HepG2 (cell line): Measurements from ENCODE around the gene NKX3-2. TPM values are rescaled to one million over a fixed set of nuclear protein-coding genes. Genes with fewer than 3 reads are reported as not detected.

Experiments
- ATAC-seq: fragments of 200-7000 bp; cut with Tn5 transposase; 3 replicates; pipeline ENCODE4 v1.9.1; 2020; ENCODE audit warnings: mild to moderate bottlenecking, moderate library complexity
- BruUV-seq: library from RNA; stranded (reverse); fragments of 400-500 nt; replicated peaks from 2 replicates; lab custom pipeline; 2021; lab: Mats Ljungman, UMichigan
- CTCF ChIA-PET: fragments of 300-600 bp; formaldehyde crosslinking; extraction: SDS; loops from one replicate; lab custom pipeline; 2021; ENCODE audit warnings: low total read pairs, inconsistent platforms, low intra/inter-chr PET ratio; lab: Yijun Ruan, JAX
- POLR2A ChIA-PET: fragments of 350-600 bp; sonication (Branson Sonifier 250); formaldehyde crosslinking; loops from one replicate; lab custom pipeline; 2020; ENCODE audit warnings: antibody characterized with exemption, inconsistent platforms; lab: Yijun Ruan, JAX
- DNase-seq: peaks from one replicate; pipeline ENCODE4 v3.0.0-alpha.2; 2015; ENCODE audit warnings: low spot score
- FAIRE-seq: peaks from 3 replicates; lab custom pipeline; 2011; peaks lifted over from hg19 to GRCh38; lab: Jason Lieb, UNC
- H2AFZ ChIP-seq: one replicate; pipeline ENCODE4 v1.6.1; 2011; ENCODE audit warnings: low read length, inconsistent platforms
- H3K27ac ChIP-seq: fragments of 300-600 bp; 3 replicates; pipeline ENCODE4 v1.8.0; 2011; ENCODE audit warnings: mixed run types, mild to moderate bottlenecking, mixed read lengths, low read length, inconsistent platforms; ENCODE audit not compliant: insufficient read depth; ENCODE audit errors: extremely low read length
- H3K27me3 ChIP-seq, 2 experiments: fragments of 200-600 bp in 1 of 2; 2 replicates in 1 of 2; 3 replicates in 1 of 2; pipeline versions ENCODE4 v1.6.0 to v1.8.0; 2011; ENCODE audit warnings: low read length in 2 of 2, mild to moderate bottlenecking in 2 of 2, moderate library complexity in 2 of 2, inconsistent platforms in 1 of 2; ENCODE audit not compliant: insufficient read depth in 2 of 2, control insufficient read depth in 1 of 2
- H3K36me3 ChIP-seq, 2 experiments: fragments of 200-600 bp in 1 of 2; replicated peaks in 1 of 2; 2 replicates in 1 of 2; 3 replicates in 1 of 2; pipeline versions ENCODE4 v1.5.1 to v1.8.0; 2011; ENCODE audit warnings: low read length in 2 of 2, inconsistent platforms in 1 of 2; ENCODE audit not compliant: insufficient read depth in 2 of 2, control insufficient read depth in 1 of 2
- H3K4me1 ChIP-seq: 2 replicates; pipeline ENCODE4 v1.5.1; 2012; ENCODE audit warnings: low read length, inconsistent platforms; ENCODE audit not compliant: insufficient read depth
- H3K4me2 ChIP-seq: 2 replicates; pipeline ENCODE4 v1.6.0; 2011; ENCODE audit warnings: low read depth, low read length, inconsistent platforms
- H3K4me3 ChIP-seq, 3 experiments: fragments of 200-600 bp in 1 of 3; sonication (generic), shearing (Covaris generic) in 1 of 3; replicated peaks in 1 of 3; 2 replicates each; pipeline ENCODE4 v1.5.1; 2011 to 2016; ENCODE audit warnings: low read length in 3 of 3, inconsistent platforms in 2 of 3, low read depth in 2 of 3, mild to moderate bottlenecking in 2 of 3, control low read depth in 1 of 3, mixed read lengths in 1 of 3; ENCODE audit not compliant: insufficient read depth in 1 of 3
- H3K79me2 ChIP-seq: one replicate; pipeline ENCODE4 v1.6.1; 2011; ENCODE audit warnings: low read length, inconsistent platforms; ENCODE audit not compliant: insufficient read depth
- H3K9ac ChIP-seq: 2 replicates; pipeline ENCODE4 v1.6.0; 2011; ENCODE audit warnings: mild to moderate bottlenecking, low read depth, low read length, inconsistent platforms; ENCODE audit not compliant: insufficient read depth
- H3K9me3 ChIP-seq: 2 replicates; pipeline ENCODE4 v1.5.1; 2012; ENCODE audit warnings: mild to moderate bottlenecking, low read length
- H4K20me1 ChIP-seq: 2 replicates; pipeline ENCODE4 v1.6.0; 2011; ENCODE audit warnings: inconsistent platforms, mild to moderate bottlenecking, low read length, moderate library complexity; ENCODE audit not compliant: insufficient read depth
- ARID4A ChIP-seq: sonication (generic); formaldehyde crosslinking; IDR thresholded peaks from 2 replicates; pipeline ENCODE4 v1.5.0; 2020; ENCODE audit warnings: mild to moderate bottlenecking, missing genetic modification reagents, borderline replicate concordance
- DMTF1 ChIP-seq: sonication (generic); formaldehyde crosslinking; IDR thresholded peaks from 2 replicates; pipeline ENCODE4 v1.4.0; 2020; ENCODE audit warnings: mild to moderate bottlenecking, missing genetic modification reagents
- ELF1 ChIP-seq: sonication (generic); formaldehyde crosslinking; IDR thresholded peaks from 2 replicates; pipeline ENCODE4 v1.4.0; 2020; ENCODE audit warnings: missing genetic modification reagents
- FIP1L1 ChIP-seq: fragments of 200-400 bp; formaldehyde crosslinking; IDR thresholded peaks from 2 replicates; pipeline ENCODE4 v1.6.1; 2018; ENCODE audit warnings: low read depth, mild to moderate bottlenecking, low read length, moderate library complexity, borderline replicate concordance; ENCODE audit not compliant: insufficient read depth
- IRF1 ChIP-seq: sonication (generic); formaldehyde crosslinking; IDR thresholded peaks from 2 replicates; pipeline ENCODE4 v1.4.0; 2020; ENCODE audit warnings: low read depth, mild to moderate bottlenecking, missing genetic modification reagents
- NFE2 ChIP-seq: sonication (generic); formaldehyde crosslinking; IDR thresholded peaks from 2 replicates; pipeline ENCODE4 v1.4.0; 2020; ENCODE audit warnings: missing genetic modification reagents
- NR3C1 ChIP-seq: sonication (generic); formaldehyde crosslinking; IDR thresholded peaks from 2 replicates; pipeline ENCODE4 v1.4.0; 2020; ENCODE audit warnings: missing genetic modification reagents
- ONECUT2 ChIP-seq: sonication (generic); formaldehyde crosslinking; IDR thresholded peaks from 2 replicates; pipeline ENCODE4 v1.4.0; 2020; ENCODE audit warnings: missing genetic modification reagents
- XRCC5 ChIP-seq: fragments of 200-400 bp; formaldehyde crosslinking; optimal IDR thresholded peaks from 2 replicates; pipeline ENCODE3; 2017; ENCODE audit warnings: mild to moderate bottlenecking, low read length
- ZNF382 ChIP-seq: sonication (generic); formaldehyde crosslinking; IDR thresholded peaks from 2 replicates; pipeline ENCODE4 v1.5.0; 2020; ENCODE audit warnings: missing genetic modification reagents, mild to moderate bottlenecking, borderline replicate concordance
- ZNF431 ChIP-seq: sonication (generic); formaldehyde crosslinking; IDR thresholded peaks from 2 replicates; pipeline ENCODE4 v1.9.0; 2022; ENCODE audit warnings: missing genetic modification reagents, low read depth, mild to moderate bottlenecking, borderline replicate concordance
- ZNF460 ChIP-seq: sonication (generic); formaldehyde crosslinking; IDR thresholded peaks from 2 replicates; pipeline ENCODE4 v1.5.1; 2020; ENCODE audit warnings: missing genetic modification reagents, mild to moderate bottlenecking, borderline replicate concordance
- ZNF546 ChIP-seq: sonication (generic); formaldehyde crosslinking; conservative IDR thresholded peaks from 2 replicates; pipeline ENCODE4 v1.8.1; 2023; ENCODE audit warnings: mild to moderate bottlenecking, missing genetic modification reagents
- ZNF614 ChIP-seq: IDR thresholded peaks from 2 replicates; pipeline ENCODE4 v1.6.1; 2018; ENCODE audit warnings: missing biosample characterization, missing genetic modification reagents, inconsistent platforms, borderline replicate concordance
- ZNF710 ChIP-seq: sonication (generic); formaldehyde crosslinking; IDR thresholded peaks from 2 replicates; pipeline ENCODE4 v1.5.0; 2020; ENCODE audit warnings: mild to moderate bottlenecking, missing genetic modification reagents, borderline replicate concordance
- ZZZ3 ChIP-seq: sonication (generic); formaldehyde crosslinking; IDR thresholded peaks from 2 replicates; pipeline ENCODE4 v1.4.0; 2020; ENCODE audit warnings: missing genetic modification reagents, mild to moderate bottlenecking, borderline replicate concordance
- WGBS: methylation state at CpG from one replicate; pipeline ENCODE4 v1.1.6; 2017; ENCODE audit warnings: low lambda C conversion rate; 5-methylcytosine and 5-hydroxymethylcytosine counted together
- in situ Hi-C: cut with HindIII; loops from 2 replicates; pipeline ENCODE4 v1.10.0; 2017; ENCODE audit warnings: low pct_unique_long_range_greater_than_20kb; ENCODE audit not compliant: extremely low pct_ligation_motif_present
- intact Hi-C: fragments of 100-400 bp; cut with micrococcal nuclease; formaldehyde crosslinking; loops from one replicate; pipeline ENCODE4 v1.10.0; 2022; ENCODE audit not compliant: unreplicated experiment
- polyA plus RNA-seq, 8 experiments: library from polyadenylated mRNA; depleted of rRNA in 3 of 8; stranded (reverse) in 7 of 8; unstranded in 1 of 8; fragments of >200 nt; fragmentation: Illumina TruSeq in 4 of 8; extraction: Trizol in 4 of 8; gene quantifications; 2 replicates each; pipeline versions ENCODE4 v1.2.1 to v1.2.3, GENCODE V29; 2011 to 2016; ENCODE audit warnings: low read depth in 4 of 8, missing spikeins in 1 of 8, mixed read lengths in 1 of 8; ENCODE audit not compliant: insufficient read depth in 1 of 8
- total RNA-seq, 5 experiments: library from RNA; depleted of rRNA; stranded (reverse); fragments of >200 nt; fragmentation: Illumina TruSeq; extraction: Trizol; gene quantifications; 2 replicates each; pipeline ENCODE4 v1.2.3, GENCODE V29; 2016; ENCODE audit warnings: low read depth in 1 of 5

Gene NKX3-2
- total and polyA plus RNA-seq, 2 of the 13 experiments (the other 11 are each of a cell fraction or from before 2014, with no cell fraction given), result 0.07 to 0.13 TPM

GRCh38 chr4:13559413-13559812, 15.1 kb upstream of the NKX3-2 start:
- intact Hi-C loops (no loop called here), in situ Hi-C loops (no loop called here)
- H3K9ac ChIP-seq, result no peak overlapping the region
- 23% methylated on average over 2 of the region's 2 CpGs for WGBS
- ATAC-seq (no peak), FAIRE-seq (no peak), DNase-seq (no peak)
- no peaks in the 10 kb centered on the region for H3K9me3 ChIP-seq
- no peak overlapping the region for H3K4me2 ChIP-seq
- no TSS peak for BruUV-seq
- no peaks in the 10 kb centered on the region for H3K4me1 ChIP-seq
- H3K27ac ChIP-seq, result no peak overlapping the region
- no peak overlapping the region for H3K4me3 ChIP-seq
- H3K79me2 ChIP-seq, result no peaks in the 10 kb centered on the region
- H2AFZ ChIP-seq, result no peak overlapping the region
- H3K36me3 ChIP-seq, result no peaks in the 10 kb centered on the region
- ChIA-PET CTCF (no interaction called here), POLR2A (no interaction called here)
- no peaks in the 10 kb centered on the region for H3K27me3 ChIP-seq
- H4K20me1 ChIP-seq, result no peaks in the 10 kb centered on the region
- TF ChIP-seq IRF1 (CRISPR knock-in tag) (no peak), DMTF1 (CRISPR knock-in tag) (no peak), ZNF614 (CRISPR knock-in tag) (no peak), ZNF710 (no peak), ARID4A (CRISPR knock-in tag) (no peak), ZNF460 (no peak), NR3C1 (CRISPR knock-in tag) (no peak), NFE2 (no peak), XRCC5 (no peak), ZNF431 (no peak), ELF1 (CRISPR knock-in tag) (no peak), ZNF382 (CRISPR knock-in tag) (no peak), ONECUT2 (no peak), ZNF546 (CRISPR knock-in tag) (no peak), FIP1L1 (no peak), ZZZ3 (CRISPR knock-in tag) (no peak)
